Measurements from ENCODE around the gene CBX4. TPM values are rescaled to one million over a fixed set of nuclear protein-coding genes. Genes with fewer than 3 reads are reported as not detected.

The CBX4 gene
- total RNA-seq, 1 donor from 2014 or later = 22.8 TPM

DNA sequence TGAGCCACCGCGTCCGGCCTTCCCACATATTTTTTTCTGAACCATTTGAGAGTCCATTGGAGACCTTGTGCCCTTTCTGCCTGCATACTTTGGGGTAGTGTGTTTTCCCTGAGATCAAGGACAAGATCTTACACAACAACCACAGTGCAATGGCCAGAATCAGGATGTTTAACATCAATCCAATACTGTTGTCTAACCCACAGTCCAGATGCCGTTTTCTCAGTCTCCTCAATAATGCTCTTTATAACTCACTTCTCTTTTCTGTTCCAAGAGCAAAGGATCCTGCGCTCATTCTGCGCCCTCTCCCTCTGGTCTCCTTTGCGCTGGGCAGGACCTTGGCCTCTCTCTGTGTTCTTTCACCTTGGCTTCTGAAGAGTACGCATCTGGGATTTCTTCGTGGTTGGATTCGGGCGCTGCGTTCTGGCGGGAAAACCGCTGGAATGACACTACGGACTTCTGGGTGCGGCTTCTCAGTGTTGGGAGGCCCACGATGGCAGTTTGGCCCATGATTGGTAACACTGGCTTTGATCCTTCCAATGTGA, 16.6 kb downstream of the CBX4 start:
- Mint-ChIP-seq H3K4me1 (ENCODE audit: low read depth) (peaks cover 23% of the 10 kb centered on the region), H3K27ac (peak overlapping the region; percentile 13), H3K4me3 (ENCODE audit: low read depth) (no peak overlapping the region), H3K9me3 (ENCODE audit: low read depth) (peaks cover 5% of the 10 kb centered on the region), H3K27me3 (peaks cover 44% of the 10 kb centered on the region), H3K36me3 (ENCODE audit: insufficient read depth) (peaks cover 3% of the 10 kb centered on the region)
- TF ChIP-seq, protein P1, sequence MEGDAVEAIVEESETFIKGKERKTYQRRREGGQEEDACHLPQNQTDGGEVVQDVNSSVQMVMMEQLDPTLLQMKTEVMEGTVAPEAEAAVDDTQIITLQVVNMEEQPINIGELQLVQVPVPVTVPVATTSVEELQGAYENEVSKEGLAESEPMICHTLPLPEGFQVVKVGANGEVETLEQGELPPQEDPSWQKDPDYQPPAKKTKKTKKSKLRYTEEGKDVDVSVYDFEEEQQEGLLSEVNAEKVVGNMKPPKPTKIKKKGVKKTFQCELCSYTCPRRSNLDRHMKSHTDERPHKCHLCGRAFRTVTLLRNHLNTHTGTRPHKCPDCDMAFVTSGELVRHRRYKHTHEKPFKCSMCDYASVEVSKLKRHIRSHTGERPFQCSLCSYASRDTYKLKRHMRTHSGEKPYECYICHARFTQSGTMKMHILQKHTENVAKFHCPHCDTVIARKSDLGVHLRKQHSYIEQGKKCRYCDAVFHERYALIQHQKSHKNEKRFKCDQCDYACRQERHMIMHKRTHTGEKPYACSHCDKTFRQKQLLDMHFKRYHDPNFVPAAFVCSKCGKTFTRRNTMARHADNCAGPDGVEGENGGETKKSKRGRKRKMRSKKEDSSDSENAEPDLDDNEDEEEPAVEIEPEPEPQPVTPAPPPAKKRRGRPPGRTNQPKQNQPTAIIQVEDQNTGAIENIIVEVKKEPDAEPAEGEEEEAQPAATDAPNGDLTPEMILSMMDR (IDR thresholded peaks at IDR 0.05; ENCODE audit: unreplicated experiment) = no peak
- DNase-seq (ENCODE audit: low spot score, unreplicated experiment) = no peak

DNA sequence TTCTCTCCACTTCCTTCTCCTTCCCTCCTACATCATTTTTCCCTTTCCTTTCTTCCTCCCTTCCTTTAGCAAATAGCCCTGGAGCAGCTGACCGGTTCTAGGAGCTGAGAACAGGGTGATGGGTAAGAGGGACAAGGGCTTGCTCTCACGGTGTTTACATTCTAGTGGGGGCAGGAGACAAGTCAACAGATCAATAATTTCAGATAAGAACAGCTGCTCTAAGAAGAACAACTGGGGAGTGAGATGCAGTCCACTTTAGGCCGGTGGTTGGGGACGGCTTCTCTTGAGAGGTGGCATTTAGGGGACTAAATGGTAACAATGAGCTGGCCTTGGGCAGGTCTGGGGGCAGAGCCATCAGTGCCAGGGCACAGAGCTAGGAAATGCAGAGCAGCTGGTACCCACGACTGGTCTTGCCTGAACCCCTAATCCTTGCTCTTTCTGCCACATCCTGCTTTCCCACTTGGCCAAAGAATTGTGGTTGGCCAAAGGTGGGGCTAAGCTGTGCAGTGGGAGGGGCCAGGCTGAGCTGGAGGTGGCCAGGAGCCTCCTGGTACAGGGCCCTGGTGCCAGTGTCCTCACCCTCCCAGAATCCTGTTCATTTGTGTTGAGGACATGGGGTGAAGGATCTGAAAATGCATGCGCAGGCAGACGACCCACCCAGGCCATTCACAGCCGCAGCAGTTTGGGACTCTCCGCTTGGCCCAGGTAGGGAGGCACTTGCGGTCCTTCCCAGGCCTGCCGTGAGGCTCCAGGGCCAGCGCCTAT, 17.7 kb downstream of the CBX4 start:
- Mint-ChIP-seq H3K36me3 (ENCODE audit: insufficient read depth) (peaks cover 3% of the 10 kb centered on the region), H3K9me3 (ENCODE audit: low read depth) (peaks cover 5% of the 10 kb centered on the region), H3K4me3 (ENCODE audit: low read depth) (no peak overlapping the region), H3K4me1 (ENCODE audit: low read depth) (peaks cover 20% of the 10 kb centered on the region), H3K27ac (peak overlapping the region; percentile 87), H3K27me3 (peaks cover 52% of the 10 kb centered on the region)
- TF ChIP-seq, protein P1 (IDR thresholded peaks at IDR 0.05; ENCODE audit: unreplicated experiment) = no peak
- no peak for DNase-seq (ENCODE audit: low spot score, unreplicated experiment)

DNA sequence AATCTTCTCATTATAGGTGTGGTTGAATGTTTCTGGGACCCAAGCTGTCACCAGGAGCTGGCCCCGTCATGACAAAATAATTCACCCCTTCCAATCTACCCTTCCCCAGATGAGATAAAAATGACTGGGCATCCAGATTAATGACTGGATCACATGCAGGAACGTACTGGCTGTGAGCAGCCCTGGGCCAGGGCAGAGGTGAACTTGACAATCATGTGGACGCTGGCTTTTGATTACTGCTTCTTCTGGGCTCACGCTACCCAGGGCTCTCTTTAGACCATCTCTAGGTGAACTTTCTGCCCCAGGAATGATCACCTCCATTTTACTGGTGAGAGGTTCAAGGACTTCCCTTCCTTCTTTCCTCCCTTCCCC, 18.3 kb downstream of the CBX4 start:
- DNase-seq (ENCODE audit: low spot score, unreplicated experiment) = no peak
- H3K36me3 Mint-ChIP-seq (ENCODE audit: insufficient read depth) = peaks cover 3% of the 10 kb centered on the region
- peak overlapping the region; percentile 87 for H3K27ac Mint-ChIP-seq
- peaks cover 52% of the 10 kb centered on the region for H3K27me3 Mint-ChIP-seq
- no peak overlapping the region for H3K4me3 Mint-ChIP-seq (ENCODE audit: low read depth)
- peaks cover 5% of the 10 kb centered on the region for H3K9me3 Mint-ChIP-seq (ENCODE audit: low read depth)
- TF ChIP-seq, protein P1 (IDR thresholded peaks at IDR 0.05; ENCODE audit: unreplicated experiment) = no peak
- peaks cover 23% of the 10 kb centered on the region for H3K4me1 Mint-ChIP-seq (ENCODE audit: low read depth)

DNA sequence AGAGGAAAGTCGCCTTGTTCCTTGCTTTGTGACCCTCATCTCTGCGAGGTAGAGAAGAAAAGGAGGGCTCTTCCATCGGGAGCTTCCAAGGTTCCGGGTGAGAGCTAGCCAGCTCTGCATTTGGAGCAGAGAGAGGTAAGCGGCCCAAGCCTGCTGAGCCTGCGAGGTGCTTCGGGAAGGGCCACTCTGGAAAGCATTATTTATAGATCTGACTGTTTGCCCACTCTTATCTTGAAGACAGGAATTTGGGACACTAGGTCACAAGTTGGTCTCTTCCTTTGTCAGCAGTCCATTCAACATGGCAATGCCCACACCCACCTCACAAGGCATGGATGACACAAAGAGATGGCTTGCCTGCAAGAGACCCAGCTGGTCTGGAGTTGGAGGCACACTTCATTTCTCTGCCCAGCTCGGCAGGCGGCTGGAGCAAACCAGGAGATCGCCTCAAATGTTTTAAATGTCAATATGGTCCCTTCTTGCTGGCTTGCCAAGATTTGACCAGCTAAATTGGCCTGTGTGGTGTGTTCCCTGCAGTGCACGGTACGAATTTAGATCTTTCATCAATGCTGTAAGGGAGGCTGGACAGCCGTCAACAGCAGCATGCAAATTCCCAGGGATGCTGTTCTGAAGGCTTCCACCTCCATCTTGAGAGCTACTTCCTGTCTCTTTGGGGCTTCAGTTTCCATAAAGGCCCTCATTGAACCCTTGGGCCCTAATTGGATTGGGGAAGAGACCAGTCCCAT, 19.5 kb downstream of the CBX4 start:
- peaks cover 49% of the 10 kb centered on the region for H3K27me3 Mint-ChIP-seq

DNA sequence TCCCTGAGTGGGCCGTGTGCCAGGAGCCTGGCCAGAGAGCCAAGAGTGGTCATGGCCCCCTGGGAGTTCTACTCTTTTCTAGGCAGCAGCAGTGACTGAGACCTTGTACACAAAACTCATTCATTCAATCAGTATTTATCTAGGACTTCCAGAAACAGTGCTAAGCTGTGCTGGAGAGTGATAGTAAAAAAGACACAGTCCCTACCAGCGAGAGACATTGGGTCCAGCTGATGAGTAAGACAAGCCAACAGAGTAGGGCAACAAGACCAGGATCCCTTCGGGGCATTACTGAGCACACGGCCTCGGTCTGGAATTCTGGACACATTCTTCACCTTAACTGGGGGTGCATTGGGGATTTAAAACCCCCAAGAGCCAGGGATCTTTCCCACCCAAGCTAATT, 20.2 kb downstream of the CBX4 start:
- Mint-ChIP-seq H3K9me3 (ENCODE audit: low read depth) (peaks cover 3% of the 10 kb centered on the region), H3K4me1 (ENCODE audit: low read depth) (peaks cover 24% of the 10 kb centered on the region), H3K27me3 (peaks cover 50% of the 10 kb centered on the region), H3K36me3 (ENCODE audit: insufficient read depth) (no peaks in the 10 kb centered on the region), H3K27ac (no peak overlapping the region), H3K4me3 (ENCODE audit: low read depth) (no peak overlapping the region)
- DNase-seq (ENCODE audit: low spot score, unreplicated experiment) = no peak
- TF ChIP-seq, protein P1 (IDR thresholded peaks at IDR 0.05; ENCODE audit: unreplicated experiment) = no peak

More for the DNA sequence above, 19.5 kb downstream of the CBX4 start:
- no peak for DNase-seq (ENCODE audit: low spot score, unreplicated experiment)
- Mint-ChIP-seq H3K4me1 (ENCODE audit: low read depth) (peaks cover 21% of the 10 kb centered on the region), H3K4me3 (ENCODE audit: low read depth) (no peak overlapping the region), H3K9me3 (ENCODE audit: low read depth) (peaks cover 5% of the 10 kb centered on the region), H3K27ac (no peak overlapping the region), H3K36me3 (ENCODE audit: insufficient read depth) (peaks cover 3% of the 10 kb centered on the region)
- TF ChIP-seq, protein P1 (IDR thresholded peaks at IDR 0.05; ENCODE audit: unreplicated experiment) = no peak

Data from progenitor cell of endocrine pancreas (in vitro differentiated cells).